Lower lobe of right lung (tissue), 2 donors: ENCODE data around the gene TMEM164. TPM values are rescaled to one million over a fixed set of nuclear protein-coding genes. Genes with fewer than 3 reads are reported as not detected.

ENCODE experiments used
- ATAC-seq, 2 donors: fragments of 200-7000 bp; cut with Tn5 transposase; one replicate each; pipeline ENCODE4 v1.9.1; 2020 to 2022; ENCODE audit warnings: mild to moderate bottlenecking in 2 of 2, moderate library complexity in 2 of 2
- DNase-seq: peaks from one replicate; pipeline ENCODE4 v3.0.0-alpha.2; 2020
- H3K27ac ChIP-seq: fragments of 200-600 bp; one replicate; pipeline ENCODE4 v1.8.0; 2022
- H3K27me3 ChIP-seq: fragments of 200-600 bp; one replicate; pipeline ENCODE4 v1.8.0; 2022; ENCODE audit warnings: low read depth
- H3K36me3 ChIP-seq: fragments of 200-600 bp; one replicate; pipeline ENCODE4 v1.8.0; 2022; ENCODE audit warnings: mild to moderate bottlenecking
- H3K4me1 ChIP-seq: fragments of 200-600 bp; one replicate; pipeline ENCODE4 v1.8.0; 2022
- H3K4me3 ChIP-seq: fragments of 200-600 bp; one replicate; pipeline ENCODE4 v1.8.0; 2022; ENCODE audit warnings: mild to moderate bottlenecking
- H3K9me3 ChIP-seq: fragments of 200-600 bp; one replicate; pipeline ENCODE4 v1.8.0; 2022
- CTCF ChIP-seq: fragments of 200-600 bp; IDR thresholded peaks from one replicate; pipeline ENCODE4 v1.8.0; 2022; ENCODE audit warnings: antibody characterized with exemption, mild to moderate bottlenecking
- intact Hi-C: fragments of 100-400 bp; cut with DNase I; formaldehyde crosslinking; loops from one replicate; pipeline ENCODE4 v1.11.0; 2022
- total RNA-seq: library from RNA; stranded (reverse); fragmentation: NEBNext Ultra II Directional; extraction: Animal tissue kit (Norgen Biotek cat#: 25700); gene quantifications from one replicate; pipeline ENCODE4 v1.2.1, GENCODE V29; 2021
- donor health status: DM: no; HTN: yes; CAD: no; lungs with severe emphysema.

TMEM164 gene
- total RNA-seq, 1 donor from 2014 or later: 66.4 TPM

- Histone ChIP-seq H3K27me3 (no peaks in the 10 kb centered on the region), H3K4me3 (no peak overlapping the region), H3K36me3 (no peaks in the 10 kb centered on the region), H3K27ac (no peak overlapping the region), H3K9me3 (no peaks in the 10 kb centered on the region), H3K4me1 (no peaks in the 10 kb centered on the region)
- DNase-seq: no peak
- TF ChIP-seq CTCF: no peak
- ATAC-seq: no peak
- intact Hi-C loops: no loop called here
Observed at GRCh38 chrX:110097920-110098319, 95.0 kb downstream of the TMEM164 start.

GRCh38 chrX:110103344-110103743, 100.4 kb downstream of the TMEM164 start:
- DNase-seq: no peak
- intact Hi-C loops: no loop called here

GRCh38 chrX:110104078-110104477, 101.2 kb downstream of the TMEM164 start:
- DNase-seq (no peak), ATAC-seq (no peak)
- H3K4me3 ChIP-seq: no peak overlapping the region
- no peaks in the 10 kb centered on the region for H3K36me3 ChIP-seq
- peaks cover 3% of the 10 kb centered on the region for H3K4me1 ChIP-seq
- intact Hi-C loops: no loop called here
- no peak overlapping the region for H3K27ac ChIP-seq
- H3K27me3 ChIP-seq: no peaks in the 10 kb centered on the region
- no peaks in the 10 kb centered on the region for H3K9me3 ChIP-seq
- TF ChIP-seq CTCF: no peak

More at GRCh38 chrX:110103344-110103743, 100.4 kb downstream of the TMEM164 start:
- Histone ChIP-seq H3K9me3 (no peaks in the 10 kb centered on the region), H3K4me1 (no peaks in the 10 kb centered on the region), H3K36me3 (no peaks in the 10 kb centered on the region), H3K27me3 (no peaks in the 10 kb centered on the region), H3K27ac (no peak overlapping the region), H3K4me3 (no peak overlapping the region)
- no peak for ATAC-seq
- no peak for TF ChIP-seq CTCF

GRCh38 chrX:110108381-110108821, 105.5 kb downstream of the TMEM164 start:
- H3K27ac ChIP-seq: no peak overlapping the region

GRCh38 chrX:110114260-110114776, 111.4 kb downstream of the TMEM164 start:
- DNase-seq: no peak
- Histone ChIP-seq H3K4me3 (no peak overlapping the region), H3K36me3 (peaks cover 9% of the 10 kb centered on the region), H3K4me1 (no peaks in the 10 kb centered on the region), H3K27ac (no peak overlapping the region), H3K27me3 (no peaks in the 10 kb centered on the region), H3K9me3 (no peaks in the 10 kb centered on the region)
- no peak for TF ChIP-seq CTCF
- intact Hi-C loops: no loop called here
- no peak for ATAC-seq

More at GRCh38 chrX:110108381-110108821, 105.5 kb downstream of the TMEM164 start:
- Histone ChIP-seq H3K9me3 (no peaks in the 10 kb centered on the region), H3K4me1 (peaks cover 5% of the 10 kb centered on the region), H3K36me3 (peaks cover 12% of the 10 kb centered on the region), H3K4me3 (no peak overlapping the region), H3K27me3 (no peaks in the 10 kb centered on the region)
- intact Hi-C loops: no loop called here
- TF ChIP-seq CTCF: no peak
- DNase-seq (no peak), ATAC-seq (peak; percentile 60 to 71)
